NT2/D1 (cell line): ENCODE measurements around the gene EFNA3.

Experiments used
- SUZ12 ChIP-seq: IDR thresholded peaks from 2 replicates; pipeline ENCODE4 v1.6.1; 2011; ENCODE audit not compliant: insufficient read length, insufficient read depth; ENCODE audit errors: extremely low read depth
- ZNF274 ChIP-seq: IDR thresholded peaks from 2 replicates; pipeline ENCODE4 v1.6.1; 2011; ENCODE audit warnings: mild to moderate bottlenecking, low read depth, low read length

DNA sequence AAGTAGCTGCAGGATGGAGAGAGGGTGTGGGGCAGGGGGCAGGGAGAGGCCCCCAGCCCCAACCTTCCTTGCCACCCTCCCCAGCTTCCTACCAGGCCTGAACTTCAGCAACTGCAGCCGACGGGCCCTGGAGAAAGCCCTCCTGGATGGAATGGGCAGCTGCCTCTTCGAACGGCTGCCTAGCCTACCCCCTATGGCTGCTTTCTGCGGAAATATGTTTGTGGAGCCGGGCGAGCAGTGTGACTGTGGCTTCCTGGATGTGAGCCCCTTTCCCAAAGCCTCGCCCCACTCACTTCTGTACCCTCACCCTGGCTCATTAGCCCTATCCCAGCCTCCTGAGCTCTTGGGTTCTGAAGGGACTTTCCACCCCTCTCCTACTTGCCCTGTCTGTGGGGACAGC lies 21.5 kb upstream of the EFNA3 start:
- no peak for TF ChIP-seq ZNF274
- TF ChIP-seq SUZ12: no peak
